ENCODE measurements around the gene MORC1. TPM values are rescaled to one million over a fixed set of nuclear protein-coding genes. Genes with fewer than 3 reads are reported as not detected.

The MORC1 gene
- total RNA-seq, 1 experiment from 2014 or later = not detected

DNA sequence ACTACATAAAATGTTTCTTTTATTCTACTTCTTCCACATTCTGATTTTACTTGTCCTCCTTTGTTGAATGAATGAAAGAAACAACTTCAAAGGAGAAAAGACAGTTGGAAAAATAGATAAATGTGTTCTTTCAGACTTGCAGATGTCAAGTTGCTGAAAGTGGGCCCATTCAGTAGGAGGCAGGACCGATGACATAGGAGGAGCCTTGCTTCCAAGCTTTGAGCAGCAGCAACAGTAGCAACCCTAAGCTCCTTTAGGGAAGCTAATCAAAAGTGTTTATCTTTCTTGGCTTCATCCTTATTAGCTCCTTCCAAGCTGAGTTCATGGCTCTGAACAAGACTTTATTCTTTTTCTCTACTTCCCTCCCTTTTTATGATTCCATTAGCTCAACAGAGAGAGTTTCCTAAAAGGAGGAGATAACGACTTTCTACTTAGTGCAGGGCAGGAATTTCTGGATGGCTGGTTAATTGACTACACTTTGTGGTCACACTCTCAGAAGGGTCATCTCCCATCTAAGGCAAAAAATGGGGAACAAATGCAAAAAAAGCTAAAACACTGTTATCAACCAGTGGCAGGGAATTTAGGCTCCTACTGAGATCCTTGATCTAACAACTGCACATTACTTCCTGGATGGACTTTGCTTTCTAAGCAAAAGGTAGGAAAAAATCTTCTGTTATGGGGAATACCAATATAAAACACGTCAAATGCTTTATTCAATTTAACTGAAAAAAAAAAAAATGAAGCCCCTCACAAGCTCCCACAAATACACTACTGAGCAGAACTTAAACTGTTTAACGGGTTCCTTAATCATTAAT is 4.8 kb downstream of the MORC1 start:
- no peaks in the 10 kb centered on the region for H3K4me1 ChIP-seq
- no peaks in the 10 kb centered on the region for H3K36me3 ChIP-seq (ENCODE audit: control insufficient read depth, insufficient read depth, low read length)
- CTCF ChIA-PET = interaction anchor here (0.6 kb wide), 1 partner anchor 198 kb away, joined by 4 read pairs; no protein-coding TSS in a partner anchor
- POLR2A ChIA-PET = no interaction called here
- no peaks in the 10 kb centered on the region for H3K9me3 Mint-ChIP-seq (ENCODE audit: unreplicated experiment)
- no peak overlapping the region for H3K27ac Mint-ChIP-seq (ENCODE audit: unreplicated experiment)
- H3K4me3 Mint-ChIP-seq (ENCODE audit: unreplicated experiment) = no peak overlapping the region
- no peaks in the 10 kb centered on the region for H3K9me3 ChIP-seq
- BruUV-seq (replicated peaks) = no TSS peak
- H3K27me3 ChIP-seq (replicated peaks; ENCODE audit: control insufficient read depth, insufficient read depth, low read length) = no peaks in the 10 kb centered on the region
- H3K36me3 Mint-ChIP-seq (ENCODE audit: insufficient read depth, unreplicated experiment) = no peaks in the 10 kb centered on the region
- no peak overlapping the region for H3K4me3 ChIP-seq (ENCODE audit: low read depth, low read length)
- no peaks in the 10 kb centered on the region for H3K4me1 Mint-ChIP-seq (ENCODE audit: low read depth, unreplicated experiment)
- intact Hi-C loops (cut with micrococcal nuclease; ENCODE audit: unreplicated experiment) = no loop called here
- no peak for TF ChIP-seq CTCF (IDR thresholded peaks at IDR 0.05; ENCODE audit: insufficient read depth in 1 of 2, low read depth in 1 of 2, low read length in 1 of 2, severe bottlenecking in 1 of 2, unreplicated experiment in 1 of 2)
- DNase-seq = no peak
- H3K27me3 Mint-ChIP-seq (ENCODE audit: insufficient read depth, unreplicated experiment) = no peaks in the 10 kb centered on the region

GRCh38 chr3:109109574-109109973 is 8.4 kb downstream of the MORC1 start:
- Histone ChIP-seq H3K4me3 (ENCODE audit: low read depth, low read length) (no peak overlapping the region), H3K27me3 (replicated peaks; ENCODE audit: control insufficient read depth, insufficient read depth, low read length) (no peaks in the 10 kb centered on the region), H3K4me1 (no peaks in the 10 kb centered on the region), H3K36me3 (ENCODE audit: control insufficient read depth, insufficient read depth, low read length) (no peaks in the 10 kb centered on the region), H3K9me3 (no peaks in the 10 kb centered on the region)
- Mint-ChIP-seq H3K36me3 (ENCODE audit: insufficient read depth, unreplicated experiment) (no peaks in the 10 kb centered on the region), H3K27ac (ENCODE audit: unreplicated experiment) (no peak overlapping the region), H3K9me3 (ENCODE audit: unreplicated experiment) (no peaks in the 10 kb centered on the region), H3K4me3 (ENCODE audit: unreplicated experiment) (no peak overlapping the region), H3K27me3 (ENCODE audit: insufficient read depth, unreplicated experiment) (no peaks in the 10 kb centered on the region), H3K4me1 (ENCODE audit: low read depth, unreplicated experiment) (no peaks in the 10 kb centered on the region)
- POLR2A ChIA-PET = no interaction called here
- CTCF ChIA-PET = no interaction called here
- intact Hi-C loops (cut with micrococcal nuclease; ENCODE audit: unreplicated experiment) = no loop called here
- no TSS peak for BruUV-seq (replicated peaks)
- no peak for TF ChIP-seq CTCF (IDR thresholded peaks at IDR 0.05; ENCODE audit: insufficient read depth in 1 of 2, low read depth in 1 of 2, low read length in 1 of 2, severe bottlenecking in 1 of 2, unreplicated experiment in 1 of 2)
- no peak for DNase-seq

GRCh38 chr3:109098079-109098644 is 19.8 kb downstream of the MORC1 start:
- BruUV-seq (replicated peaks) = no TSS peak

More at GRCh38 chr3:109098079-109098644, 19.8 kb downstream of the MORC1 start:
- intact Hi-C loops (cut with micrococcal nuclease; ENCODE audit: unreplicated experiment) = loop anchor here (10.0 kb wide), 1 partner anchor 127 kb away; no protein-coding TSS in a partner anchor
- POLR2A ChIA-PET = no interaction called here
- Histone ChIP-seq H3K27me3 (replicated peaks; ENCODE audit: control insufficient read depth, insufficient read depth, low read length) (no peaks in the 10 kb centered on the region), H3K36me3 (ENCODE audit: control insufficient read depth, insufficient read depth, low read length) (no peaks in the 10 kb centered on the region), H3K4me1 (no peaks in the 10 kb centered on the region; the same call in 1 of the 2 replicates), H3K9me3 (no peaks in the 10 kb centered on the region), H3K4me3 (ENCODE audit: low read depth, low read length) (no peak overlapping the region)
- DNase-seq = peak; percentile 49 to 57
- CTCF ChIA-PET = interaction anchor here (0.9 to 2.1 kb wide), 3 partner anchors 74 to 183 kb away, joined by 3 to 14 read pairs (median 12); no protein-coding TSS in a partner anchor
- no peaks in the 10 kb centered on the region for H3K27me3 Mint-ChIP-seq (ENCODE audit: insufficient read depth, unreplicated experiment)
- no peak overlapping the region for H3K4me3 Mint-ChIP-seq (ENCODE audit: unreplicated experiment)
- H3K27ac Mint-ChIP-seq (ENCODE audit: unreplicated experiment) = no peak overlapping the region
- no peaks in the 10 kb centered on the region for H3K36me3 Mint-ChIP-seq (ENCODE audit: insufficient read depth, unreplicated experiment)
- no peaks in the 10 kb centered on the region for H3K4me1 Mint-ChIP-seq (ENCODE audit: low read depth, unreplicated experiment)
- peak; percentile 27 to 63 for TF ChIP-seq CTCF (IDR thresholded peaks at IDR 0.05; ENCODE audit: insufficient read depth in 1 of 2, low read depth in 1 of 2, low read length in 1 of 2, severe bottlenecking in 1 of 2, unreplicated experiment in 1 of 2)
- no peaks in the 10 kb centered on the region for H3K9me3 Mint-ChIP-seq (ENCODE audit: unreplicated experiment)
